ENCODE data around the gene MIB2. TPM values are rescaled to one million over a fixed set of nuclear protein-coding genes. Genes with fewer than 3 reads are reported as not detected.
"Not testable (repeated sequence)": the region's sequence is repeated elsewhere in the genome, so short reads cannot be mapped to it uniquely, and the experiment has no call there.

The MIB2 gene
- total RNA-seq, 1 experiment from 2014 or later: 38.7 TPM

DNA sequence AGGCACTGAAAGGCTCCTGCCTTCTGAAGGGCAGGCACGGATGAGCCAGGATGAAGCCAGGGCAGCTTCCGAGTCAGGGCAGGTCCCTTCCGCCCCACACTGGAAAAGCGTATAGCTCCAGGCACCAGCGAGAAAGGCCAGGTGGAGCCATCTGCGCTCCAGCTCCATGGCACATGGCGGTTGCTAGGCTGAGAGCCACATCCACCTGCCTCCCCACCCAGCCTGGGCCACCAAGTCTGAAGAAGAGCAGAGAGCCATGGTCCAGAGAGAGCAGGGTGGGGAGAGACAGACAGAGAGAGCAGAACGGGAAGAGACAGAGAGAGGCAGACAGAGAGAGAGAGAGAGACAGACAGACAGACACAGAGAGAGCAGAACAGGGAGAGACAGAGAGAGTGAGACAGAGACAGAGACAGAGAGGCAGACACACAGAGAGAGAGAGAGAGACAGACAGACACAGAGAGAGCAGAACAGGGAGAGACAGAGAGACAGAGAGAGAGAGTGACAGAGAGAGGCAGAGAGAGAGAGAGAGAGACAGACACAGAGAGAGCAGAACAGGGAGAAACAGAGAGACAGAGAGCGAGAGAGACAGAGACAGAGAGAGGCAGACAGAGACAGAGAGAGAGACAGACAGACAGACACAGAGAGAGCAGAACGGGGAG lies 20.6 kb upstream of the MIB2 start:
- TF ChIP-seq EZH2 (IDR thresholded peaks at IDR 0.05; ENCODE audit: borderline replicate concordance, low read depth, low read length, poor library complexity, severe bottlenecking): no peak
- ChIA-PET POLR2A (ENCODE audit: low non-redundant PET) (no interaction called here), CTCF (no interaction called here)
- Histone ChIP-seq H3K4me3 (ENCODE audit: low read depth, low read length, poor library complexity, severe bottlenecking) (no peak overlapping the region), H3K4me1 (ENCODE audit: insufficient read depth, low read length, poor library complexity, severe bottlenecking) (no peaks in the 10 kb centered on the region), H3K36me3 (ENCODE audit: insufficient read depth, low read length, poor library complexity, severe bottlenecking) (no peaks in the 10 kb centered on the region), H3K27ac (ENCODE audit: low read depth, low read length, poor library complexity, severe bottlenecking) (no peak overlapping the region), H3K9me3 (ENCODE audit: low read depth, low read length, poor library complexity, severe bottlenecking) (no peaks in the 10 kb centered on the region), H3K27me3 (replicated peaks; ENCODE audit: insufficient read depth, low read depth, low read length, poor library complexity) (no peaks in the 10 kb centered on the region)
- DNase-seq (ENCODE audit: low spot score): no peak
- intact Hi-C loops (cut with micrococcal nuclease; ENCODE audit: unreplicated experiment): no loop called here
- no TSS peak for BruUV-seq (replicated peaks)

DNA sequence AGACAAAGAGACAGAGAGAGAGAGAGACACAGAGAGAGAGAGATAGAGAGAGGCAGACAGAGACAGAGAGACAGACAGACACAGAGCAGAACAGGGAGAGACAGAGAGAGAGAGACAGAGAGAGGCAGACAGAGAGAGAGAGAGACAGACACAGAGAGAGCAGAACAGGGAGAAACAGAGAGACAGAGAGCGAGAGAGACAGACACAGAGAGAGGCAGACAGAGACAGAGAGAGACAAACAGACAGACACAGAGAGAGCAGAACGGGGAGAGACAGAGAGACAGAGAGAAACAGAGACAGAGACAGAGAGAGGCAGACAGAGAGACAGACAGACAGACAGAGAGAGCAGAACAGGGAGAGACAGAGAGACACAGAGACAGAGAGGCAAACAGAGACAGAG lies 20.0 kb upstream of the MIB2 start:
- intact Hi-C loops (cut with micrococcal nuclease; ENCODE audit: unreplicated experiment); BruUV-seq (replicated peaks); POLR2A ChIA-PET (ENCODE audit: low non-redundant PET); DNase-seq (ENCODE audit: low spot score); H3K9me3 ChIP-seq (ENCODE audit: low read depth, low read length, poor library complexity, severe bottlenecking); CTCF ChIA-PET; H3K27ac ChIP-seq (ENCODE audit: low read depth, low read length, poor library complexity, severe bottlenecking); H3K4me3 ChIP-seq (ENCODE audit: low read depth, low read length, poor library complexity, severe bottlenecking); H3K27me3 ChIP-seq (replicated peaks; ENCODE audit: insufficient read depth, low read depth, low read length, poor library complexity); H3K4me1 ChIP-seq (ENCODE audit: insufficient read depth, low read length, poor library complexity, severe bottlenecking); H3K36me3 ChIP-seq (ENCODE audit: insufficient read depth, low read length, poor library complexity, severe bottlenecking): not testable (repeated sequence)

DNA sequence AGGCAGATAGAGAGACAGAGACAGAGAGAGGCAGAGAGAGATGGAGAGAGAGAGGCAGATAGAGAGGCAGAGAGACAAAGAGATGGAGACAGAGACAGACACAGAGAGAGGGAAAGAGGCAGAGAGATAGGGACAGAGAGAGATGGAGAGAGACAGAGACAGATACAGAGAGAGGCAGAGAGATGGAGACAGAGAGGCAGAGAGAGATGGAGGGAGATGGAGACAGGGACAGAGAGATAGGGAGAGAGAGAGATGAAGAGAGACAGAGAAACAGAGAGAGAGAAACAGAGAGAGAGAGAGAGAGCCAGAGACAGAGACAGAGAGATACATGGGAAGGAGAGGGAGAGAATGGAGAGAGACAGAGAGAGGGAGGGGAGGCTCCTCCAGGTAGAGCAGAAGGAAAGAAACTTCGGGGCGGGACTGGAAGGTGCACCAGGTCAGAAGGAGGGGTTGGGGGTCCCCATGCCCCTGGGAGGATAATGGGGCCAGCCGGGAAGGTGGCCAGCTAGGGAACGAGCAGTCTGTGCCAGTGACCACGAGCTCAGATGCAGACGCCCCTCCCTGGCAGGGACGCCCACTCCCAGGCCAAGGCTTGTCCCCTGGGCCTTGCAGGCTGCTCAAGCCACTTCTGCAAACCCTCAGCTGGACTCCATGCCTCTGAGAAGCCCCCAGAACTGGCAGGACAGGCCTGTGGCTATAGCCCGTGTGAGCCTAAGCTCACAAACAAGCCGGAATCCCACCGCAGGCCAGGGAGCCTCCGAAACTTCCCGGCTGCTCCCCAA lies 18.6 kb upstream of the MIB2 start:
- intact Hi-C loops (cut with micrococcal nuclease; ENCODE audit: unreplicated experiment): no loop called here
- Histone ChIP-seq H3K36me3 (ENCODE audit: insufficient read depth, low read length, poor library complexity, severe bottlenecking) (no peaks in the 10 kb centered on the region), H3K4me1 (ENCODE audit: insufficient read depth, low read length, poor library complexity, severe bottlenecking) (no peaks in the 10 kb centered on the region), H3K9me3 (ENCODE audit: low read depth, low read length, poor library complexity, severe bottlenecking) (no peaks in the 10 kb centered on the region), H3K27me3 (replicated peaks; ENCODE audit: insufficient read depth, low read depth, low read length, poor library complexity) (no peaks in the 10 kb centered on the region), H3K27ac (ENCODE audit: low read depth, low read length, poor library complexity, severe bottlenecking) (no peak overlapping the region), H3K4me3 (ENCODE audit: low read depth, low read length, poor library complexity, severe bottlenecking) (no peak overlapping the region)
- DNase-seq (ENCODE audit: low spot score): no peak
- ChIA-PET POLR2A (ENCODE audit: low non-redundant PET) (interaction anchor here (0.7 kb wide), 1 partner anchor 107 kb away, joined by 4 read pairs; no protein-coding TSS in a partner anchor), CTCF (interaction anchor here (0.7 kb wide), 1 partner anchor 98 kb away, joined by 8 read pairs; no protein-coding TSS in a partner anchor)
- BruUV-seq (replicated peaks): no TSS peak
- TF ChIP-seq EZH2 (IDR thresholded peaks at IDR 0.05; ENCODE audit: borderline replicate concordance, low read depth, low read length, poor library complexity, severe bottlenecking): no peak
- TF ChIP-seq, protein P1, sequence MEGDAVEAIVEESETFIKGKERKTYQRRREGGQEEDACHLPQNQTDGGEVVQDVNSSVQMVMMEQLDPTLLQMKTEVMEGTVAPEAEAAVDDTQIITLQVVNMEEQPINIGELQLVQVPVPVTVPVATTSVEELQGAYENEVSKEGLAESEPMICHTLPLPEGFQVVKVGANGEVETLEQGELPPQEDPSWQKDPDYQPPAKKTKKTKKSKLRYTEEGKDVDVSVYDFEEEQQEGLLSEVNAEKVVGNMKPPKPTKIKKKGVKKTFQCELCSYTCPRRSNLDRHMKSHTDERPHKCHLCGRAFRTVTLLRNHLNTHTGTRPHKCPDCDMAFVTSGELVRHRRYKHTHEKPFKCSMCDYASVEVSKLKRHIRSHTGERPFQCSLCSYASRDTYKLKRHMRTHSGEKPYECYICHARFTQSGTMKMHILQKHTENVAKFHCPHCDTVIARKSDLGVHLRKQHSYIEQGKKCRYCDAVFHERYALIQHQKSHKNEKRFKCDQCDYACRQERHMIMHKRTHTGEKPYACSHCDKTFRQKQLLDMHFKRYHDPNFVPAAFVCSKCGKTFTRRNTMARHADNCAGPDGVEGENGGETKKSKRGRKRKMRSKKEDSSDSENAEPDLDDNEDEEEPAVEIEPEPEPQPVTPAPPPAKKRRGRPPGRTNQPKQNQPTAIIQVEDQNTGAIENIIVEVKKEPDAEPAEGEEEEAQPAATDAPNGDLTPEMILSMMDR (conservative IDR thresholded peaks at IDR 0.05; ENCODE audit: low read depth, low read length): no peak

DNA sequence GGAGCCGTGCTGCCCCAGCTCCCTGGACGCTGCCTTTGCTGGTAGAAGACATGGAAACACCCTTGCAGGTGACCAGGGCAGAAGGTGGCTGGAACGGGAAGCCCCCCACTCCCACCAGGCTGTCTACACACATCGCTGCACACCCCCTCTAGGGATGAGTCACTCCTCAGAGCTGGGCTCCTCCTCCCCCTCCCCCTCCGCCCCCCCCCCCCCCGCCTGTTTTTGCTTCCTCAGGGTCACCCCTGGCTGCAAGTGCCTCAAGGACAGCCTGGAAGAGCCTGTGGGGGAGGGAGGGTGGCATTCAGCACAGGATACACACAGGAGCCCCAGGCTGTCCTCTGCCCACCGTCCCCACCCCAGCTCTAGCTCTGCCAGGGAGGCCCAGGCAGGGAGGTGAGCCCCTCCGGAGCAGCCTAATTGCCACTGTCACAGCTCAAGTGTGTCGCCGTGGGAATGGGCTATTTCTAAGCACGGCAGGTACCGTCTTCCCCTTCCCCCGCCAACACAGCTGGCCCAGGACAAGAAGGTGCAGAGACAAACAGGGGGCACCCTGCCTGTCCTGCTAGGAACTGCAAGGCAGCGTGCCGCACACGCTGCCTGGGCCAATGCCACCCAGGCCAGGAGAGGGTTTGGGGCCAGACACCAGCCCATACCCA lies 17.9 kb upstream of the MIB2 start:
- Histone ChIP-seq H3K9me3 (ENCODE audit: low read depth, low read length, poor library complexity, severe bottlenecking) (no peaks in the 10 kb centered on the region), H3K4me1 (ENCODE audit: insufficient read depth, low read length, poor library complexity, severe bottlenecking) (no peaks in the 10 kb centered on the region), H3K4me3 (ENCODE audit: low read depth, low read length, poor library complexity, severe bottlenecking) (no peak overlapping the region), H3K27ac (ENCODE audit: low read depth, low read length, poor library complexity, severe bottlenecking) (no peak overlapping the region), H3K36me3 (ENCODE audit: insufficient read depth, low read length, poor library complexity, severe bottlenecking) (no peaks in the 10 kb centered on the region), H3K27me3 (replicated peaks; ENCODE audit: insufficient read depth, low read depth, low read length, poor library complexity) (no peaks in the 10 kb centered on the region)
- ChIA-PET CTCF (interaction anchor here (0.7 kb wide), 1 partner anchor 97 kb away, joined by 8 read pairs; no protein-coding TSS in a partner anchor), POLR2A (ENCODE audit: low non-redundant PET) (interaction anchor here (0.7 kb wide), 1 partner anchor 106 kb away, joined by 4 read pairs; no protein-coding TSS in a partner anchor)
- intact Hi-C loops (cut with micrococcal nuclease; ENCODE audit: unreplicated experiment): no loop called here
- TF ChIP-seq, protein P1 (conservative IDR thresholded peaks at IDR 0.05; ENCODE audit: low read depth, low read length): peak; percentile 42
- no peak for TF ChIP-seq EZH2 (IDR thresholded peaks at IDR 0.05; ENCODE audit: borderline replicate concordance, low read depth, low read length, poor library complexity, severe bottlenecking)
- DNase-seq (ENCODE audit: low spot score): peak; percentile 53
- BruUV-seq (replicated peaks): no TSS peak
